Midbrain (tissue), 1 donor: ENCODE measurements around the gene PCDHGB5.
"Not testable (repeated sequence)": the region's sequence is repeated elsewhere in the genome, so short reads cannot be mapped to it uniquely, and the experiment has no call there.

Experiments
- DNase-seq: peaks from one replicate; lab custom pipeline; 2025; lab: John Stamatoyannopoulos, UW

Gene PCDHGB5

GRCh38 chr5:141397756-141398551 is at the start of gene PCDHGB5:
Gene PCDHGB5, plus strand, starts transcription at chr5:141397947. Its CDS starts 181 bp downstream, at chr5:141398128.
- not testable (repeated sequence) for DNase-seq

- DNase-seq = peak; percentile 9
Measured at GRCh38 chr5:141349917-141350619, 47.7 kb upstream of the PCDHGB5 start, which contains the start of gene PCDHGB1. Gene PCDHGB1, plus strand, starts transcription at chr5:141350099. Its CDS starts 162 bp downstream, at chr5:141350261.

GRCh38 chr5:141351591-141351990 is 46.2 kb upstream of the PCDHGB5 start:
- no peak for DNase-seq

GRCh38 chr5:141354900-141355469 is 42.8 kb upstream of the PCDHGB5 start, which contains the start of gene PCDHGA4:
Gene PCDHGA4, plus strand, starts transcription at chr5:141355021. Its CDS starts 87 bp downstream, at chr5:141355108.
- DNase-seq = no peak

- DNase-seq = no peak
Measured at GRCh38 chr5:141355641-141356040, 42.1 kb upstream of the PCDHGB5 start.

GRCh38 chr5:141356133-141356532 is 41.6 kb upstream of the PCDHGB5 start:
- no peak for DNase-seq

- DNase-seq = no peak
Measured at GRCh38 chr5:141356950-141357349, 40.8 kb upstream of the PCDHGB5 start.

- DNase-seq = no peak
Measured at GRCh38 chr5:141359790-141360426, 37.8 kb upstream of the PCDHGB5 start, which contains the start of gene PCDHGB2. Gene PCDHGB2, plus strand, starts transcription at chr5:141359994. Its CDS starts 142 bp downstream, at chr5:141360136.

GRCh38 chr5:141360685-141361084 is 37.1 kb upstream of the PCDHGB5 start:
- DNase-seq = no peak

- DNase-seq = no peak
Measured at GRCh38 chr5:141362719-141363118, 35.0 kb upstream of the PCDHGB5 start.

- no peak for DNase-seq
Measured at GRCh38 chr5:141363952-141364660, 33.6 kb upstream of the PCDHGB5 start, which contains the start of gene PCDHGA5. Gene PCDHGA5, plus strand, starts transcription at chr5:141364162. Its CDS starts 169 bp downstream, at chr5:141364331.

- no peak for DNase-seq
Measured at GRCh38 chr5:141366016-141366896, 31.5 kb upstream of the PCDHGB5 start.

GRCh38 chr5:141369994-141370848 is 27.5 kb upstream of the PCDHGB5 start, which contains the start of gene PCDHGB3:
Gene PCDHGB3, plus strand, starts transcription at chr5:141370242. Its CDS starts 153 bp downstream, at chr5:141370395.
- DNase-seq = no peak

GRCh38 chr5:141371572-141372475 is 25.9 kb upstream of the PCDHGB5 start:
- no peak for DNase-seq

GRCh38 chr5:141373673-141374317 is 24.0 kb upstream of the PCDHGB5 start, which contains the start of gene PCDHGA6:
Gene PCDHGA6, plus strand, starts transcription at chr5:141373891. Its CDS starts 193 bp downstream, at chr5:141374084.
- DNase-seq = no peak

GRCh38 chr5:141374627-141375026 is 23.1 kb upstream of the PCDHGB5 start:
- no peak for DNase-seq

GRCh38 chr5:141375444-141376155 is 22.1 kb upstream of the PCDHGB5 start:
- DNase-seq = not testable (repeated sequence)
